ENCODE measurements around the gene PKNOX1. TPM values are rescaled to one million over a fixed set of nuclear protein-coding genes. Genes with fewer than 3 reads are reported as not detected.
"Not testable (repeated sequence)": the region's sequence is repeated elsewhere in the genome, so short reads cannot be mapped to it uniquely, and the experiment has no call there.

PKNOX1 gene
- total RNA-seq, 1 experiment from 2014 or later = 19.7 TPM

DNA sequence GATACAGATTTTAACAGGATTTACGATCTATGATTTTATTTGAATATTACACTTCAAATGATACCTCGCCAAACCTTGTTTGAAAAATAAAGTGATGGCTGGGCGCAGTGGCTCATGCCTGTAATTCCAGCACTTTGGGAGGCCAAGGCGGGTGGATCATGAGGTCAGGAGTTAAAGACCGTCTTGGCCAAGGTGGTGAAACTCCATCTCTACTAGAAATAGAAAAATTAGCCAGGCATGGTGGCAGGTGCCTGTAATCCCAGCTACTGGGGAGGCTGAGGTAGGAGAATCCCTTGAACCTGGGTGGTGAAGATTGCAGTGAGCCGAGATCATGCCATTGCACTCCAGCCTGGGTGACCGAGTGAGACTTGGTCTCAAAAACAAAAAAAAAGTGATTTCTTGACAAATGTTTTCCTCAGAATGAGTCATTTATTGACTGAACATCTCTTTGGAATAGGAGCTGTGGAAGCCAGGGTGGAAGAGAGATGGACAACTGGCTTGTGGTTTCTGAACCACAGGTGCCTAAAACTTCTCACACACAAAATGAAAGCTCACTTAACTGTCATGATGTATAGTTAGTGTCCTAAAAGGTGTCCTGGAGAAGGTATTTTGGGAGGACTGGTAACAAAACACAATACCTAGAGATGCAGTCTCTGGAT lies 11.9 kb downstream of the PKNOX1 start:
- H3K9ac ChIP-seq (ENCODE audit: low read length) = no peak overlapping the region
- H2AFZ ChIP-seq (ENCODE audit: low read length) = no peak overlapping the region
- H3K9me2 ChIP-seq (replicated peaks; ENCODE audit: insufficient read depth, low read length) = no peaks in the 10 kb centered on the region
- H3K27me3 ChIP-seq (ENCODE audit: low read length) = no peaks in the 10 kb centered on the region
- H3K4me2 ChIP-seq (ENCODE audit: low read depth, low read length, poor library complexity, severe bottlenecking) = no peak overlapping the region
- no peaks in the 10 kb centered on the region for H4K20me1 ChIP-seq (ENCODE audit: insufficient read depth, low read depth, low read length)
- H3K4me1 ChIP-seq (ENCODE audit: low read length) = peaks cover 10% of the 10 kb centered on the region
- no peaks in the 10 kb centered on the region for H3K9me3 ChIP-seq (ENCODE audit: low read length)
- H3K79me2 ChIP-seq (ENCODE audit: low read length) = peaks cover 11% of the 10 kb centered on the region
- no peak overlapping the region for H3K27ac ChIP-seq (ENCODE audit: low read length)
- DNase-seq = no peak
- H3K4me3 ChIP-seq (ENCODE audit: low read length) = no peak overlapping the region
- H3K36me3 ChIP-seq (ENCODE audit: insufficient read depth, low read length) = no peaks in the 10 kb centered on the region

DNA sequence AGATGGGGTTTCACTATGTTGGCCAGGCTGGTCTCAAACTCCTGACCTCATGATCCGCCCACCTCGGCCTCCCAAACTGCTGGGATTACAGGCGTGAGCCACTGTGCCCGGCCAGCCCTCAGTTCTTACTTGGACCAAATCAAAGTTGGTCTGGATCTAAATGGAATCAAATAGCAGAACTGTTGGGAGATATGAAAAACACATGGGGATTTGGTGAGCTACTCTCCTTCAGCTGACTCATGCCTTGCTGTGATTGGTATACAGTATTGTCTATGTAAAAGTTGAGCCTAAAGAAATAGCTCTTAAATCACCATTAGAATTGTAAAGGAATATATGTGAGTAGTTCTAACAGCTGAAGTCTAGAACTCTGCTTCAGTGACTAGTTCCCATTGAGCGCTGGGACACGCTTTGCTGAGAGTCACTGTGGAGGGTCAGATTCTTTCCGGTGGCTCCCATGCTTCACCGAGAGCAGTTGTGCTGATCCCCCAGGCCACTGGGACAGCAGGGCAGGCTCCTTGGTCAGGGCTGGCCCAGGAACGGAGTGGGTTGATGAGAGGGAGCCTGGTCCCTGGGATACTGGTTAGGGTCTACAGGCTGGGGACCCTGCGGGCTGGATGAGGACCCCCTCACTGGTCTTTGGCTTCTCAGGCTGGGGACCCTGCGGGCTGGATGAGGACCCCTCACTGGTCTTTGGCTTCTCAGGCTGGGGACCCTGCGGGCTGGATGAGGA lies 14.0 kb downstream of the PKNOX1 start:
- H3K27me3 ChIP-seq (ENCODE audit: low read length) = no peaks in the 10 kb centered on the region
- H3K36me3 ChIP-seq (ENCODE audit: insufficient read depth, low read length) = no peaks in the 10 kb centered on the region
- no peak for DNase-seq
- H4K20me1 ChIP-seq (ENCODE audit: insufficient read depth, low read depth, low read length) = no peaks in the 10 kb centered on the region
- no peak overlapping the region for H3K4me3 ChIP-seq (ENCODE audit: low read length)
- no peaks in the 10 kb centered on the region for H3K9me2 ChIP-seq (replicated peaks; ENCODE audit: insufficient read depth, low read length)
- H3K4me2 ChIP-seq (ENCODE audit: low read depth, low read length, poor library complexity, severe bottlenecking) = no peak overlapping the region
- H3K9ac ChIP-seq (ENCODE audit: low read length) = no peak overlapping the region
- H3K4me1 ChIP-seq (ENCODE audit: low read length) = peaks cover 20% of the 10 kb centered on the region
- no peaks in the 10 kb centered on the region for H3K9me3 ChIP-seq (ENCODE audit: low read length)
- H3K79me2 ChIP-seq (ENCODE audit: low read length) = peaks cover under 1% of the 10 kb centered on the region; the same call in 1 of the 2 replicates
- no peak overlapping the region for H3K27ac ChIP-seq (ENCODE audit: low read length)
- H2AFZ ChIP-seq (ENCODE audit: low read length) = no peak overlapping the region

DNA sequence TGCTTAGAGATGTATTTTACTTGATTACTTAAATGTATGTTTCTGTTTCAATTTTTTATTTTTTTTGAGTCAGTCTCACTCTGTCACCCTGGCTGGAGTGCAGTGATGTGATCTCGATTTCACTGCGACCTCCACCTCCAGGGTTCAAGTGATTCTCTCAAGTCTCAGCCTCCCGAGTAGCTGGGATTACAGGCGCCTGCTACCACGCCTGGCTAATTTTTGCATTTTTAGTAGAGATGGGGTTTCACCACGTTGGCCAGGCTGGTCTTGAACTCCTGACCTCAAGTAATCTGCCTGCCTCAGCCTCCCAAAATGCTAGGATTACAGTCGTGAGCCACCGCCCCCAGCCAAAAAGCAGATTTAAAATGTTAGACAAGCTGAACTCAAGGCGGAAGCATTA lies 15.0 kb downstream of the PKNOX1 start:
- H3K79me2 ChIP-seq (ENCODE audit: low read length); H3K4me3 ChIP-seq (ENCODE audit: low read length); H3K9me2 ChIP-seq (replicated peaks; ENCODE audit: insufficient read depth, low read length); H3K9ac ChIP-seq (ENCODE audit: low read length); H3K36me3 ChIP-seq (ENCODE audit: insufficient read depth, low read length); H3K27ac ChIP-seq (ENCODE audit: low read length); H3K9me3 ChIP-seq (ENCODE audit: low read length); H3K27me3 ChIP-seq (ENCODE audit: low read length); H3K4me2 ChIP-seq (ENCODE audit: low read depth, low read length, poor library complexity, severe bottlenecking); H2AFZ ChIP-seq (ENCODE audit: low read length); DNase-seq; H4K20me1 ChIP-seq (ENCODE audit: insufficient read depth, low read depth, low read length): not testable (repeated sequence)
- peaks cover 20% of the 10 kb centered on the region for H3K4me1 ChIP-seq (ENCODE audit: low read length)

DNA sequence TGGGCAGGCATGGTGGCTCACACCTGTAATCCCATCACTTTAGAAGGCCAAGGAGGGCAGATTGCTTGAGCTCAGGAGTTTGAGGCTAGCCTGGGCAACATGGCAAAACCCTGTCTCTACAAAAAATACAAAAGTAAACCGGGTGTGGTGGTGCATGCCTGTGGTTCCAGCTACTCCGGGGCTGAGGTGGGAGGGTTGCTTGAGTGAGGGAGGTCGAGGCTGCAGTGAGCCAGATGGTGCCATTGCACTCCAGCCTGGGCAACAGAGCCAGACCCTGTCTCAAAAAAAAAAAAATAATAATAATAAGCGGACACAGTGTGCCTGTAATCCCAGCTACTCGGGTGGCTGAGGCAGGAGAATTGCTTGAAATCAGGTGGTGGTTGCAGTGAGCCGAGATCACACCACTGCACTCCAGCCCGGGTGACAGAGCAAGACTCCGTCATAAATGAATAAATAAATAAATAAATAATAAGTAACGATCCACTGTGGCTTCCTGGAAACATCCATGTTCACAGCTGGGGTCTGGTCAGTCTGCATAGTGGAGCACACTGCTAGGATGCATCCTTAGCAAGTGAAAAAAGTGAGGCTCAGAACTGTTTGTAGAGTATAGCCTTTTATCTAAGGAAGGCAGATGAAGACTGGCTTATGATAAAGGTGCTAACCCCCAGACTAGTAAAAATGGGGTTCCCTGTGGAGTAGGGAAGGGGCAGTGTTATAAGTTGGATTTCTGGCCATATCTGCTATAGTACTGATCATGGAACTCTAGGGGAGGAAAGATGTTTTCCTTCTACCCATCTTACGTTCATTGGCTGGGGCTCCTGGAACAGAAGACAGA lies 15.7 kb downstream of the PKNOX1 start:
- H3K79me2 ChIP-seq (ENCODE audit: low read length) = no peaks in the 10 kb centered on the region
- H2AFZ ChIP-seq (ENCODE audit: low read length) = no peak overlapping the region
- no peak overlapping the region for H3K4me3 ChIP-seq (ENCODE audit: low read length)
- no peak overlapping the region for H3K9ac ChIP-seq (ENCODE audit: low read length)
- H3K36me3 ChIP-seq (ENCODE audit: insufficient read depth, low read length) = no peaks in the 10 kb centered on the region
- DNase-seq = no peak
- H4K20me1 ChIP-seq (ENCODE audit: insufficient read depth, low read depth, low read length) = no peaks in the 10 kb centered on the region
- H3K27ac ChIP-seq (ENCODE audit: low read length) = no peak overlapping the region
- H3K27me3 ChIP-seq (ENCODE audit: low read length) = no peaks in the 10 kb centered on the region
- no peaks in the 10 kb centered on the region for H3K9me2 ChIP-seq (replicated peaks; ENCODE audit: insufficient read depth, low read length)
- H3K4me1 ChIP-seq (ENCODE audit: low read length) = peaks cover 20% of the 10 kb centered on the region
- H3K9me3 ChIP-seq (ENCODE audit: low read length) = no peaks in the 10 kb centered on the region
- H3K4me2 ChIP-seq (ENCODE audit: low read depth, low read length, poor library complexity, severe bottlenecking) = no peak overlapping the region

DNA sequence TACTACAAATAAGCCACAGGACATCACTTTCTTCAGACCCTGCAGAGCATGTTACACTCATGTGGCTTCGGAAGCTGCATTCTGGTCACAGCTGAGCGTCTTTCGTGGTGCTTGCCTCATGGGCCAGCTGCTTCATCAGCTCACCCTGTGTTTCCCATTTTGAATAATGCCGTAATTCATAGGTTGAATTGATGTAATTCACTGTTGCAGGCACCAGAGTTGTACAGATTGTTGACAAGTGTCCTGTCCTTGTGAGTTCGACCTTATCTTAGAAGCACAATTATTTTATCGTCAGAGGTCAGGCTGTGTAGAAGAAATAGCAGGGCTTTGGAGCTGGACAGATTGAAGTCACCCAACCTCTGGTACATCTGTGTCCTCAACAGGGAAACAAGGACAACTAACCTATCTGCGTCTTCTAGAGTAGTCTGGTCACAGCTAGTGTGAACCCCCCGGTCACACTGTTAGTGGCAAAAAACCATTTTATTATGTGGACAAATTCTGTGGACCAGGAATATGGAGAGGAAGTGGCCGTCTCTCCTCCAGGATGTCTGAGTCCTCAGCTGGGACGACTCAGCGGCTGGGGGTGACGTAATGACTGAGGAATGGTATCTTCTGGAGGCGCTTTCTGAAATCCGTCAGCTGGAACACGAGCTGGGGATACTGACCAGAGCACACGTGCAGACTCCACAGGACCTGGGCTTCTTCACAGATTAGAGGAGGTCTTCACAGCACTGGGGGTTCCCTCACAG lies 17.8 kb downstream of the PKNOX1 start:
- H3K4me1 ChIP-seq (ENCODE audit: low read length) = peaks cover 20% of the 10 kb centered on the region
- H3K4me3 ChIP-seq (ENCODE audit: low read length) = no peak overlapping the region
- no peak overlapping the region for H3K4me2 ChIP-seq (ENCODE audit: low read depth, low read length, poor library complexity, severe bottlenecking)
- no peak overlapping the region for H3K9ac ChIP-seq (ENCODE audit: low read length)
- no peaks in the 10 kb centered on the region for H3K27me3 ChIP-seq (ENCODE audit: low read length)
- H2AFZ ChIP-seq (ENCODE audit: low read length) = no peak overlapping the region
- no peaks in the 10 kb centered on the region for H3K9me3 ChIP-seq (ENCODE audit: low read length)
- no peak for DNase-seq
- no peaks in the 10 kb centered on the region for H4K20me1 ChIP-seq (ENCODE audit: insufficient read depth, low read depth, low read length)
- H3K36me3 ChIP-seq (ENCODE audit: insufficient read depth, low read length) = no peaks in the 10 kb centered on the region
- no peaks in the 10 kb centered on the region for H3K79me2 ChIP-seq (ENCODE audit: low read length)
- no peaks in the 10 kb centered on the region for H3K9me2 ChIP-seq (replicated peaks; ENCODE audit: insufficient read depth, low read length)
- H3K27ac ChIP-seq (ENCODE audit: low read length) = no peak overlapping the region

DNA sequence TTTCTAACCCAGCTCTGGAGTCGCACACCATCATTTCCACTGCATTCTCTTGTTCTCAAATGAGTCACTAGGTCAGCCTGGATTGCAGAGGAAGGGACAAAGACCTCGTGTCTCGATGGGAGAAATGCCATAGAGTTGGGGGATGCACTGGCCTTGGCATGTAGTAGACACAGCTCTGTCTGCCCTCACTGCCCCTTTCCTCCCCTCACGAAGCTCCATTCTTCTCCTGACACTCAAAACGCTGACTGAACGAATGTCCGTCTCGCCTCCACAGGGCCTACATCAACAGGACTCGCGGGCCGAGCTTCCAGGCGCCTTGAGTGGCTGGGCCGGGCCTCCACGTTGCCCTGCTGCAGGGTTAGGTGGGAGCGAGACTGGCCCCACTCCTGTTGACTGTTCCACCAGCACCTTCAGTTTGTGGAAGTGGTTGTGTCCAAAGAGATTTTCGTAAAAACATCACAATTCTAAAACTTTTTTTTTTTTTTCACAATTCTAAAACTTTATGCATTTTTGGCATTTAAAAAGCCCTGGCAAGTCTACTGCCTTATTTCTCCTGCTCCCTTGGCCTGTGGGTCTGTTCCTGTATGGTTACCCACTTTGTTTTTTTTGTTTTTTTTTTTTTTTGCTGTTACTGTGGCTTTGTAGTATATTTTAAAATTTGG lies 18.8 kb downstream of the PKNOX1 start:
- Histone ChIP-seq H3K4me3 (ENCODE audit: low read length) (no peak overlapping the region), H3K9ac (ENCODE audit: low read length) (no peak overlapping the region), H3K27ac (ENCODE audit: low read length) (no peak overlapping the region)

DNA sequence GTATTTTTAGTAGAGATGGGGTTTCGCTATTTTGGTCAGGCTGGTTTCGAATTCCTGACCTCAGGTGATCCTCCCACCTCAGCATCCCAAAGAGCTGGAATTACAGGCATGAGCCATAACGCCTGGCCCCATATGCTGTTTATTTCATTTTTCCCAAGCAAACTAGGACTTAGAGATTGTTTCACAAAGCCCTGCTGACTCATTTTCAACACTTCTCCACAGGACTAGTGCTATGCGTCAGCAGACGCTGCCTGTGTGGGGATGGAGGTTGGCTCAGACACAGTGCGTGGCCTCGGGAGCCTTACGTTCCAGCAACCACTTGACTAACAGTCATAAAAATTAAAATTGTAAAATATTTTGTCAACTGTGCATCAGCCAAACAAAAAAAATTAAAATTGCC lies 22.7 kb downstream of the PKNOX1 start:
- Histone ChIP-seq H3K79me2 (ENCODE audit: low read length) (no peaks in the 10 kb centered on the region), H4K20me1 (ENCODE audit: insufficient read depth, low read depth, low read length) (no peaks in the 10 kb centered on the region), H3K9me3 (ENCODE audit: low read length) (no peaks in the 10 kb centered on the region), H3K36me3 (ENCODE audit: insufficient read depth, low read length) (no peaks in the 10 kb centered on the region), H2AFZ (ENCODE audit: low read length) (no peak overlapping the region), H3K9ac (ENCODE audit: low read length) (no peak overlapping the region), H3K27me3 (ENCODE audit: low read length) (no peaks in the 10 kb centered on the region), H3K4me3 (ENCODE audit: low read length) (no peak overlapping the region), H3K4me2 (ENCODE audit: low read depth, low read length, poor library complexity, severe bottlenecking) (no peak overlapping the region), H3K4me1 (ENCODE audit: low read length) (peaks cover 2% of the 10 kb centered on the region; the same call in 1 of the 2 replicates), H3K9me2 (replicated peaks; ENCODE audit: insufficient read depth, low read length) (no peaks in the 10 kb centered on the region), H3K27ac (ENCODE audit: low read length) (no peak overlapping the region)
- peak; percentile 7 for DNase-seq

More for the DNA sequence above, 18.8 kb downstream of the PKNOX1 start:
- Histone ChIP-seq H3K27me3 (ENCODE audit: low read length) (no peaks in the 10 kb centered on the region), H3K36me3 (ENCODE audit: insufficient read depth, low read length) (no peaks in the 10 kb centered on the region), H2AFZ (ENCODE audit: low read length) (no peak overlapping the region), H3K9me2 (replicated peaks; ENCODE audit: insufficient read depth, low read length) (no peaks in the 10 kb centered on the region), H3K9me3 (ENCODE audit: low read length) (no peaks in the 10 kb centered on the region), H3K4me2 (ENCODE audit: low read depth, low read length, poor library complexity, severe bottlenecking) (no peak overlapping the region), H3K79me2 (ENCODE audit: low read length) (no peaks in the 10 kb centered on the region), H3K4me1 (ENCODE audit: low read length) (peaks cover 20% of the 10 kb centered on the region), H4K20me1 (ENCODE audit: insufficient read depth, low read depth, low read length) (no peaks in the 10 kb centered on the region)
- peak; percentile 24 for DNase-seq

All from Karpas-422 (cell line).